ENCODE data around the gene OR1E2. TPM values are rescaled to one million over a fixed set of nuclear protein-coding genes. Genes with fewer than 3 reads are reported as not detected.

OR1E2 gene
- total RNA-seq = not detected

- intact Hi-C loops (cut with DNase I) = no loop called here
- no peaks in the 10 kb centered on the region for H3K27me3 ChIP-seq
- no peaks in the 10 kb centered on the region for H3K4me1 ChIP-seq
- DNase-seq (ENCODE audit: extremely low spot score) = no peak
- no peaks in the 10 kb centered on the region for H3K36me3 ChIP-seq
- H3K4me3 ChIP-seq = no peak within 1 kb of the TSS
- TF ChIP-seq POLR2A (IDR thresholded peaks at IDR 0.05; ENCODE audit: low read depth) (no peak), POLR2AphosphoS5 (IDR thresholded peaks at IDR 0.05) (no peak), CTCF (IDR thresholded peaks at IDR 0.05) (no peak), EP300 (IDR thresholded peaks at IDR 0.05) (no peak)
- 82% methylated on average over 3 of the region's 3 CpGs for WGBS
- H3K27ac ChIP-seq (replicated peaks in 1 of 4) = no peak within 1 kb of the TSS
- H3K9me3 ChIP-seq = peaks cover 0 to 12% (median 4%) of the 10 kb centered on the region in 4 donors
These were observed at the start of gene OR1E2 for GRCh38 chr17:3433741-3434140. OR1E2 (minus strand) TSS chr17:3433841; CDS start chr17:3433841, 0 bp downstream.

- no peak for DNase-seq (ENCODE audit: extremely low spot score)
These were observed 49.2 kb upstream of the OR1E2 start for GRCh38 chr17:3482852-3483251.

GRCh38 chr17:3479988-3480387 is 46.3 kb upstream of the OR1E2 start:
- H3K36me3 ChIP-seq = no peaks in the 10 kb centered on the region
- H3K4me3 ChIP-seq = no peak overlapping the region
- H3K4me1 ChIP-seq = no peaks in the 10 kb centered on the region
- no peak overlapping the region for H3K27ac ChIP-seq (replicated peaks in 1 of 4)
- H3K27me3 ChIP-seq = no peaks in the 10 kb centered on the region
- intact Hi-C loops (cut with DNase I) = no loop called here
- no peak for DNase-seq (ENCODE audit: extremely low spot score)
- WGBS = 83% methylated on average over 2 of the region's 3 CpGs
- TF ChIP-seq POLR2A (IDR thresholded peaks at IDR 0.05; ENCODE audit: low read depth) (no peak), POLR2AphosphoS5 (IDR thresholded peaks at IDR 0.05) (no peak)
- no peaks in the 10 kb centered on the region for H3K9me3 ChIP-seq

More at GRCh38 chr17:3482852-3483251, 49.2 kb upstream of the OR1E2 start:
- Histone ChIP-seq H3K4me3 (no peak overlapping the region), H3K27me3 (no peaks in the 10 kb centered on the region), H3K4me1 (no peaks in the 10 kb centered on the region), H3K27ac (replicated peaks in 1 of 4) (no peak overlapping the region), H3K9me3 (no peaks in the 10 kb centered on the region), H3K36me3 (no peaks in the 10 kb centered on the region)
- intact Hi-C loops (cut with DNase I) = no loop called here
- 58% methylated on average over 3 of the region's 3 CpGs for WGBS
- no peak for TF ChIP-seq POLR2A (IDR thresholded peaks at IDR 0.05; ENCODE audit: low read depth)
- TF ChIP-seq EP300 (IDR thresholded peaks at IDR 0.05) = no peak
- no peak for TF ChIP-seq POLR2AphosphoS5 (IDR thresholded peaks at IDR 0.05)
- no peak for TF ChIP-seq CTCF (IDR thresholded peaks at IDR 0.05)

- Histone ChIP-seq H3K9me3 (no peaks in the 10 kb centered on the region), H3K4me1 (no peaks in the 10 kb centered on the region), H3K4me3 (peak within 1 kb of the TSS; percentile 39 to 45 (median 41)), H3K27ac (replicated peaks in 1 of 4) (peak within 1 kb of the TSS; percentile 16 to 52 (median 42)), H3K36me3 (no peaks in the 10 kb centered on the region), H3K27me3 (no peaks in the 10 kb centered on the region)
- 70% methylated on average over 7 of the region's 7 CpGs for WGBS
- no peak for DNase-seq (ENCODE audit: extremely low spot score)
- intact Hi-C loops (cut with DNase I) = no loop called here
- no peak for TF ChIP-seq POLR2AphosphoS5 (IDR thresholded peaks at IDR 0.05)
- TF ChIP-seq EP300 (IDR thresholded peaks at IDR 0.05) = no peak
- no peak for TF ChIP-seq CTCF (IDR thresholded peaks at IDR 0.05)
- no peak for TF ChIP-seq POLR2A (IDR thresholded peaks at IDR 0.05; ENCODE audit: low read depth)
These were observed 42.4 kb upstream of the OR1E2 start, which contains the start of gene ASPA for GRCh38 chr17:3475812-3476610. ASPA (plus strand) TSS chr17:3475997; CDS start chr17:3476160, 163 bp downstream.

GRCh38 chr17:3475251-3475685 is 41.6 kb upstream of the OR1E2 start:
- Histone ChIP-seq H3K27me3 (no peaks in the 10 kb centered on the region), H3K9me3 (no peaks in the 10 kb centered on the region), H3K36me3 (no peaks in the 10 kb centered on the region), H3K4me1 (no peaks in the 10 kb centered on the region), H3K27ac (replicated peaks in 1 of 4) (peak overlapping the region in 3 of 4 donors; percentile 36 to 52 (median 49)), H3K4me3 (peak overlapping the region in 1 of 4 donors; percentile 45)
- no peak for TF ChIP-seq EP300 (IDR thresholded peaks at IDR 0.05)
- TF ChIP-seq POLR2AphosphoS5 (IDR thresholded peaks at IDR 0.05) = no peak
- no peak for TF ChIP-seq CTCF (IDR thresholded peaks at IDR 0.05)
- TF ChIP-seq POLR2A (IDR thresholded peaks at IDR 0.05; ENCODE audit: low read depth) = no peak
- 40% methylated on average over 4 of the region's 4 CpGs for WGBS
- DNase-seq (ENCODE audit: extremely low spot score) = no peak
- intact Hi-C loops (cut with DNase I) = no loop called here
